GM23338 (cell line): ENCODE results near the gene SLC38A9. TPM values are rescaled to one million over a fixed set of nuclear protein-coding genes. Genes with fewer than 3 reads are reported as not detected.

Experiments used
- ATAC-seq: fragments of 200-7000 bp; cut with Tn5 transposase; 3 replicates; pipeline ENCODE4 v1.9.1; 2020
- DNase-seq: peaks from one replicate; pipeline ENCODE4 v3.0.0-alpha.2; 2015; ENCODE audit warnings: low spot score
- H2AFZ ChIP-seq: fragments of 200-600 bp; sonication (generic); 2 replicates; pipeline ENCODE4 v1.8.0; 2016; ENCODE audit warnings: antibody characterized with exemption, mild to moderate bottlenecking, moderate library complexity
- H3F3A ChIP-seq: fragments of 200-600 bp; sonication (generic); replicated peaks from 2 replicates; pipeline ENCODE4 v1.8.0; 2017; ENCODE audit warnings: antibody characterized with exemption, mixed run types, low read depth
- H3K27ac ChIP-seq: fragments of 200-600 bp; sonication (generic); 2 replicates; pipeline ENCODE4 v1.6.1; 2016; ENCODE audit warnings: low read depth
- H3K27me3 ChIP-seq: fragments of 200-600 bp; sonication (generic); 2 replicates; pipeline ENCODE4 v1.8.0; 2016; ENCODE audit warnings: mild to moderate bottlenecking, mixed run types, moderate library complexity; ENCODE audit not compliant: insufficient read depth
- H3K36me3 ChIP-seq: fragments of 200-600 bp; sonication (generic); 2 replicates; pipeline ENCODE4 v1.8.0; 2016; ENCODE audit warnings: mild to moderate bottlenecking; ENCODE audit not compliant: insufficient read depth
- H3K4me1 ChIP-seq: fragments of 200-600 bp; sonication (generic); 2 replicates; pipeline ENCODE4 v1.8.0; 2016; ENCODE audit warnings: mild to moderate bottlenecking, moderate library complexity; ENCODE audit not compliant: insufficient read depth
- H3K4me2 ChIP-seq: fragments of 200-600 bp; sonication (generic); 2 replicates; pipeline ENCODE4 v1.7.1; 2017; ENCODE audit warnings: mixed run types
- H3K4me3 ChIP-seq: fragments of 200-600 bp; sonication (generic); 2 replicates; pipeline ENCODE4 v1.6.1; 2016; ENCODE audit warnings: mixed run types
- H3K79me2 ChIP-seq: fragments of 200-600 bp; sonication (generic); replicated peaks from 2 replicates; pipeline ENCODE4 v1.8.0; 2017; ENCODE audit warnings: mild to moderate bottlenecking; ENCODE audit not compliant: insufficient read depth
- H3K9me2 ChIP-seq: fragments of 200-600 bp; sonication (generic); 2 replicates; pipeline ENCODE4 v1.8.0; 2017; ENCODE audit not compliant: insufficient read depth
- H4K20me1 ChIP-seq: fragments of 200-600 bp; sonication (generic); replicated peaks from 2 replicates; pipeline ENCODE4 v1.8.0; 2017; ENCODE audit warnings: mild to moderate bottlenecking; ENCODE audit not compliant: insufficient read depth
- H3K27ac Mint-ChIP-seq: 2 replicates; pipeline ENCODE4 v1.8.0; 2020; ENCODE audit warnings: inconsistent platforms, mild to moderate bottlenecking, moderate library complexity, mixed read lengths
- H3K27me3 Mint-ChIP-seq: 3 replicates; pipeline ENCODE4 v1.8.0; 2022; ENCODE audit warnings: low read depth, mild to moderate bottlenecking, moderate library complexity, mixed read lengths, inconsistent platforms; ENCODE audit not compliant: insufficient read depth, poor library complexity
- H3K36me3 Mint-ChIP-seq: 3 replicates; pipeline ENCODE4 v1.8.0; 2021; ENCODE audit warnings: low read depth, mild to moderate bottlenecking, inconsistent platforms, moderate library complexity, mixed read lengths
- H3K4me1 Mint-ChIP-seq: 3 replicates; pipeline ENCODE4 v1.8.0; 2020; ENCODE audit warnings: mild to moderate bottlenecking, inconsistent platforms, mixed read lengths
- H3K4me3 Mint-ChIP-seq: 3 replicates; pipeline ENCODE4 v1.8.0; 2021; ENCODE audit warnings: moderate library complexity, mild to moderate bottlenecking, inconsistent platforms, mixed read lengths
- H3K9me3 Mint-ChIP-seq: 3 replicates; pipeline ENCODE4 v1.8.0; 2020; ENCODE audit warnings: moderate library complexity, mild to moderate bottlenecking, inconsistent platforms, mixed read lengths
- CREB1 ChIP-seq: fragments of 250-450 bp; sonication (Bioruptor Pico); IDR thresholded peaks from 2 replicates; pipeline ENCODE4 v1.5.0; 2020; ENCODE audit warnings: low read depth, mild to moderate bottlenecking, moderate library complexity
- CTCF ChIP-seq, 2 experiments: fragments of 200-600 bp in 1 of 2; sonication (generic) in 1 of 2; conservative IDR thresholded peaks; 2 replicates each; pipeline versions ENCODE4 v1.5.1 to v1.6.1; 2016 to 2017; ENCODE audit warnings: antibody characterized with exemption in 2 of 2, low read depth in 2 of 2, mild to moderate bottlenecking in 2 of 2, moderate library complexity in 1 of 2
- ETS1 ChIP-seq: IDR thresholded peaks from 2 replicates; pipeline ENCODE4 v1.6.1; 2016; ENCODE audit warnings: antibody characterized with exemption
- EZH2 ChIP-seq: fragments of 200-600 bp; sonication (generic); IDR thresholded peaks from one replicate; pipeline ENCODE4 v1.8.0; 2017; ENCODE audit warnings: antibody characterized with exemption, mild to moderate bottlenecking, low read depth; ENCODE audit not compliant: unreplicated experiment
- EZH2phosphoT487 ChIP-seq: fragments of 200-600 bp; sonication (generic); IDR thresholded peaks from one replicate; pipeline ENCODE4 v1.8.1; 2018; ENCODE audit warnings: antibody characterized with exemption; ENCODE audit not compliant: unreplicated experiment
- JUNB ChIP-seq: IDR thresholded peaks from one replicate; pipeline ENCODE4 v1.6.1; 2016; ENCODE audit warnings: antibody characterized with exemption; ENCODE audit not compliant: unreplicated experiment
- NANOG ChIP-seq: IDR thresholded peaks from 2 replicates; pipeline ENCODE4 v1.6.1; 2016; ENCODE audit warnings: antibody characterized with exemption, borderline replicate concordance
- POLR2AphosphoS5 ChIP-seq: IDR thresholded peaks from 2 replicates; pipeline ENCODE4 v1.6.1; 2016; ENCODE audit warnings: antibody characterized with exemption, low read depth
- REST ChIP-seq: IDR thresholded peaks from one replicate; pipeline ENCODE4 v1.6.1; 2018; ENCODE audit warnings: antibody characterized with exemption; ENCODE audit not compliant: unreplicated experiment
- STAT1 ChIP-seq: IDR thresholded peaks from one replicate; pipeline ENCODE4 v1.6.1; 2016; ENCODE audit warnings: antibody characterized with exemption; ENCODE audit not compliant: unreplicated experiment
- ZNF114 ChIP-seq: fragments of 250-450 bp; sonication (Bioruptor Pico); IDR thresholded peaks from 2 replicates; pipeline ENCODE4 v1.5.0; 2020; ENCODE audit warnings: mild to moderate bottlenecking, moderate library complexity
- ZNF331 ChIP-seq: fragments of 250-450 bp; sonication (Bioruptor Pico); IDR thresholded peaks from 2 replicates; pipeline ENCODE4 v1.5.0; 2020; ENCODE audit warnings: low read depth, mild to moderate bottlenecking, moderate library complexity
- ZNF462 ChIP-seq: fragments of 250-450 bp; sonication (Bioruptor Pico); IDR thresholded peaks from 2 replicates; pipeline ENCODE4 v1.5.0; 2020; ENCODE audit warnings: mild to moderate bottlenecking, moderate library complexity
- polyA plus RNA-seq: library from polyadenylated mRNA; unstranded; fragments of >200 nt; fragmentation: Nextera tagmentation; extraction: Ambion mirVana; gene quantifications from 2 replicates; pipeline ENCODE4 v1.2.1, GENCODE V29; 2016
- total RNA-seq: library from RNA; depleted of rRNA; stranded (reverse); fragments of >200 nt; shearing (Covaris generic); gene quantifications from 2 replicates; pipeline ENCODE4 v1.2.3, GENCODE V29; 2014

SLC38A9 gene
- total and polyA plus RNA-seq, 2 experiments from 2014 or later: 30.8 to 64.8 TPM

GRCh38 chr5:55629815-55630214, 82.3 kb downstream of the SLC38A9 start:
- no peak overlapping the region for H2AFZ ChIP-seq
- no peaks in the 10 kb centered on the region for H4K20me1 ChIP-seq
- no peak overlapping the region for H3K4me3 ChIP-seq
- H3K27me3 Mint-ChIP-seq: no peaks in the 10 kb centered on the region
- H3K27ac ChIP-seq: peak overlapping the region; percentile 11; the same call in 1 of the 2 replicates
- H3K4me1 Mint-ChIP-seq: peaks cover 40% of the 10 kb centered on the region
- DNase-seq: no peak
- H3K79me2 ChIP-seq: no peaks in the 10 kb centered on the region
- ATAC-seq: no peak
- H3K9me2 ChIP-seq: no peaks in the 10 kb centered on the region
- H3K4me2 ChIP-seq: no peak overlapping the region
- H3K27ac Mint-ChIP-seq: no peak overlapping the region
- peaks cover 31% of the 10 kb centered on the region for H3K4me1 ChIP-seq
- H3K4me3 Mint-ChIP-seq: no peak overlapping the region
- TF ChIP-seq CREB1 (CRISPR knock-in tag) (no peak), NANOG (no peak), ZNF331 (CRISPR knock-in tag) (no peak), STAT1 (no peak), POLR2AphosphoS5 (no peak), ZNF114 (CRISPR knock-in tag) (no peak), JUNB (no peak), CTCF (conservative IDR thresholded peaks at IDR 0.05; ENCODE audit: low read depth in 2 of 2) (no peak), EZH2 (no peak), ZNF462 (CRISPR knock-in tag) (no peak), EZH2phosphoT487 (no peak), REST (no peak), ETS1 (no peak)
- H3K27me3 ChIP-seq: no peaks in the 10 kb centered on the region
- no peaks in the 10 kb centered on the region for H3K9me3 Mint-ChIP-seq
- H3K36me3 ChIP-seq: no peaks in the 10 kb centered on the region
- 0 out of 2 replicates have a peak, but pooled peaks cover 3% of the 10 kb centered on the region for H3F3A ChIP-seq
- H3K36me3 Mint-ChIP-seq: peaks cover 12% of the 10 kb centered on the region; the same call in 2 of the 3 replicates
